Smooth muscle cell of trachea (primary cell): ENCODE measurements around the gene PRH2. TPM values are rescaled to one million over a fixed set of nuclear protein-coding genes. Genes with fewer than 3 reads are reported as not detected.

Experiments
- total RNA-seq: library from RNA; depleted of rRNA; stranded (reverse); fragments of >200 nt; gene quantifications from 2 replicates; pipeline ENCODE4 v1.2.1, GENCODE V29; 2014

Gene PRH2
- total RNA-seq: not detected in 2 replicates

DNA sequence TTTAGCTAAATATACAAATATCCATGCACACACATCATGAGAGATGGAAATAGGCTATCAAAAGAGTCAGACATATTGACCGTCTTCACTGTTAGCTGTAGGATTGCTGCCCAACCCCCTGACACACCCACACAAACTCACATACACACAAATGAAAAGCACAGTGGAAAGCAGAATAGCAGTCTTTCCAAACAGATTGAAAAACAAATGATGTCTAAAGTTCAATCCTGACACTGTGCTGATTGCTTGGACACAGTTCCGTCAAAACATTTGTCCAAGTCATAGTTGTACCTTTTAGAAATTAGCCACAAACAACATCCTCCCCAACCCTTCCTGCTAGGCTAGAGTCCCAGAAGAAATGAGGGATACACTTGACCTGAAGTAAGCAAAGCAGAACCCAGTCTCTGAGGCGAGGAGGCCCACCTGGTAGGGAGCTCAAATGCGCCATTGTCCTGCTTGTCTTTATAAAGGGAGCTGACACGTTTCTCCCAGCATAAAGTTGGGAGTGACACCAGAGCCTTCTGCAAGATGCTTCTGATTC, at the start of gene PRH2:
Gene PRH2 (plus strand): TSS at position 491 of the 541 bp plus-strand sequence. CDS start 38 bp downstream, at position 529.

DNA sequence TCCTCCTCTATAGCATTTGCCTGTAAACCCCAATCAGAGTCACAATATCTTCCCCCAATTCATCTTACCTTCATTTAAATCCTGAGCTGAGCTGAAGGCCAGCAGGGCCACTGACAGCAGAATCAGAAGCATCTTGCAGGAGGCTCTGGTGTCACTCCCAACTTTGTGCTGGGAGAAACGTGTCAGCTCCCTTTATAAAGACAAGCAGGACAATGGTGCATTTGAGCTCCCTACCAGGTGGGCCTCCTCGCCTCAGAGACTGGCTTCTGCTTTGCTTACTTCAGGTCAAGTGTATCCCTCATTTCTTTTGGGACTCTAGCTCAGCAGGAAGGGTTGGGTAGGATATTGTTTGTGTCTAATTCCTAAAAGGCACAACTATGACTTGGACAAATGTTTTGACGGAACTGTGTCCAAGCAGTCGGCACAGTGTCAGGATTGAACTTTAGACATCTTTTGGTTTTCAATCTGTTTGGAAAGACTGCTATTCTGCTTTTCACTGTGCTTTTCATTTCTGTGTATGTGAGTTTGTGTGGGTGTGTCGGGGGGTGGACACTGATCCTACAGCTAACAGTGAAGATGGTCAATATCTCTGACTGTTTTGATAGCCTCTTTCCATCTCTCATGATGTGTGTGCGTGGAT, 44.8 kb upstream of the PRH2 start, which contains the start of gene PRH1:
Gene PRH1 (minus strand): TSS at position 170 of the 640 bp plus-strand sequence. CDS start 38 bp downstream, at position 132.

DNA sequence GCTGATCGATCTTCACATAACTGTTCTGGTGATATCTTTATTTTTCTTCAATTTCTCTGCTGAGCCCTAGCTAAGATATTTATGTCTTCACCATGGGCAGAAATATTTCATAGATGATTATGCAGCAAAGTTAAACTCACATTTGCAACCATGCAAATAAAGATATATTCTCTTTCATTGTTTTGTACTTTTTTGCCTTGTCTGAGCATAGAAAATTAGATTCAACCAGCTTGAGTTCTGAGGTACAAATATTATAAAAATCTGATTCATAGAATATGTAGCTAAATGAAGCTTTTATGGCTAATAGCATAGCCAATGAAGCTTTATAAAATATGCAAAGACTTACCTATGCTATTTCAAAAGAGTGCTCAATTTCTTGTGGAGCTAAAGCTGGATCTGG, 19.6 kb upstream of the PRH2 start, which contains the start of gene TAS2R13:
Gene TAS2R13 (minus strand): TSS at position 101 of the 400 bp plus-strand sequence. CDS start 264 bp downstream, outside the sequence.

GRCh38 chr12:10939163-10939562, 10.1 kb downstream of the PRH2 start, which contains the start of gene TAS2R14:
TSS of gene TAS2R14 (minus strand) at chr12:10939263. CDS start at chr12:10939207, 56 bp downstream.

Other genes starting within 250 kb of the PRH2 start
- gene YBX3, start 205.9 kb upstream of the PRH2 start, total RNA-seq: 80.9 and 140 TPM in 2 replicates
- not detected in 2 replicates for gene TAS2R7, start 126.6 kb upstream of the PRH2 start, total RNA-seq
- 0.29 TPM in 1 of 2 replicates, not detected in the other for gene TAS2R8, start 122.0 kb upstream of the PRH2 start, total RNA-seq
- not detected in 2 replicates for gene TAS2R9, start 119.1 kb upstream of the PRH2 start, total RNA-seq
- gene TAS2R10, start 102.9 kb upstream of the PRH2 start, total RNA-seq: 0.99 and 1.6 TPM in 2 replicates
- 0.73 and 3.0 TPM in 2 replicates for gene PRR4, start 79.8 kb upstream of the PRH2 start, total RNA-seq
- 10.8 and 25.5 TPM in 2 replicates for gene PRH1, start 45.0 kb upstream of the PRH2 start, total RNA-seq
- 1.3 and 4.7 TPM in 2 replicates for gene TAS2R13, start 19.7 kb upstream of the PRH2 start, total RNA-seq
- gene TAS2R14, start 10.0 kb downstream of the PRH2 start, total RNA-seq: 2.3 and 4.1 TPM in 2 replicates
- gene TAS2R50, start 57.7 kb downstream of the PRH2 start, total RNA-seq: 2.3 and 6.8 TPM in 2 replicates
- 2.8 and 5.1 TPM in 2 replicates for gene TAS2R20, start 69.1 kb downstream of the PRH2 start, total RNA-seq
- 4.5 and 9.6 TPM in 2 replicates for gene TAS2R19, start 93.4 kb downstream of the PRH2 start, total RNA-seq
- 5.1 and 9.2 TPM in 2 replicates for gene TAS2R31, start 102.2 kb downstream of the PRH2 start, total RNA-seq
- 2.0 and 6.3 TPM in 2 replicates for gene TAS2R46, start 133.1 kb downstream of the PRH2 start, total RNA-seq
- gene TAS2R43, start 163.1 kb downstream of the PRH2 start, total RNA-seq: 0.33 and 2.3 TPM in 2 replicates
- gene TAS2R30, start 205.4 kb downstream of the PRH2 start, total RNA-seq: 3.6 and 9.0 TPM in 2 replicates
- 6.0 and 6.8 TPM in 2 replicates for gene SMIM10L1, start 242.0 kb downstream of the PRH2 start, total RNA-seq